DOHH2 (cell line): ENCODE results near the gene P2RY14.
A peak's percentile ranks its signal among the peaks of the same experiment; 100 is the strongest.

ENCODE experiments used
- H3F3A ChIP-seq: fragments of 200-600 bp; sonication (generic), shearing (Covaris generic); 2 replicates; pipeline ENCODE4 v1.6.0; 2016; ENCODE audit warnings: antibody characterized with exemption, mild to moderate bottlenecking; ENCODE audit not compliant: control insufficient read depth, insufficient read depth
- H3K27ac ChIP-seq: fragments of 200-600 bp; sonication (generic); 2 replicates; pipeline ENCODE4 v1.5.1; 2014; ENCODE audit warnings: low read depth, mild to moderate bottlenecking, low read length, moderate library complexity
- H3K27me3 ChIP-seq: fragments of 200-600 bp; sonication (generic); 2 replicates; pipeline ENCODE4 v1.6.1; 2014; ENCODE audit warnings: mild to moderate bottlenecking, low read length, mixed read lengths; ENCODE audit not compliant: control insufficient read depth
- H3K36me3 ChIP-seq: fragments of 200-600 bp; sonication (generic); 2 replicates; pipeline ENCODE4 v1.6.1; 2014; ENCODE audit warnings: mild to moderate bottlenecking, low read length, moderate library complexity, mixed read lengths; ENCODE audit not compliant: control insufficient read depth
- H3K4me1 ChIP-seq: fragments of 200-600 bp; sonication (generic); 2 replicates; pipeline ENCODE4 v1.6.1; 2014; ENCODE audit warnings: mild to moderate bottlenecking, low read length, mixed read lengths; ENCODE audit not compliant: control insufficient read depth
- H3K4me2 ChIP-seq: fragments of 200-600 bp; sonication (generic); 2 replicates; pipeline ENCODE4 v1.6.0; 2014; ENCODE audit warnings: mild to moderate bottlenecking, low read length, moderate library complexity
- H3K4me3 ChIP-seq: fragments of 200-600 bp; sonication (generic); 2 replicates; pipeline ENCODE4 v1.5.1; 2014; ENCODE audit warnings: mild to moderate bottlenecking, low read length, mixed read lengths
- H3K79me2 ChIP-seq: fragments of 200-600 bp; sonication (generic); 2 replicates; pipeline ENCODE4 v1.6.1; 2014; ENCODE audit warnings: mild to moderate bottlenecking, low read length, mixed read lengths; ENCODE audit not compliant: control insufficient read depth
- H3K9me2 ChIP-seq: fragments of 200-600 bp; sonication (generic); replicated peaks from 2 replicates; pipeline ENCODE4 v1.6.1; 2014; ENCODE audit warnings: mild to moderate bottlenecking, low read length, mixed read lengths; ENCODE audit not compliant: control insufficient read depth
- H3K9me3 ChIP-seq: fragments of 200-600 bp; sonication (generic); 2 replicates; pipeline ENCODE4 v1.6.1; 2014; ENCODE audit warnings: antibody characterized with exemption, low read length, mixed read lengths; ENCODE audit not compliant: control insufficient read depth, insufficient read depth
- H4K20me1 ChIP-seq: fragments of 200-600 bp; sonication (generic); 2 replicates; pipeline ENCODE4 v1.6.0; 2014; ENCODE audit warnings: low read depth, mild to moderate bottlenecking, antibody characterized with exemption, low read length, moderate library complexity; ENCODE audit not compliant: control insufficient read depth, insufficient read depth
- CTCF ChIP-seq: fragments of 200-600 bp; sonication (generic); IDR thresholded peaks from one replicate; pipeline ENCODE4 v1.5.1; 2014; ENCODE audit warnings: antibody characterized with exemption, mild to moderate bottlenecking, low read depth, low read length; ENCODE audit not compliant: poor library complexity, severe bottlenecking
- EZH2phosphoT487 ChIP-seq: fragments of 200-600 bp; sonication (generic); IDR thresholded peaks from 2 replicates; pipeline ENCODE4 v1.6.1; 2017; ENCODE audit warnings: borderline replicate concordance, mild to moderate bottlenecking, antibody characterized with exemption, low read length, moderate library complexity, mixed read lengths

The P2RY14 gene

GRCh38 chr3:151278230-151278629 lies at the start of gene P2RY14:
Gene P2RY14, minus strand, starts transcription at chr3:151278542. Its CDS starts 64,226 bp downstream, at chr3:151214316.
- no peaks in the 10 kb centered on the region for H4K20me1 ChIP-seq
- TF ChIP-seq CTCF (no peak), EZH2phosphoT487 (no peak)
- H3K4me1 ChIP-seq, result peaks cover 20% of the 10 kb centered on the region
- H3K27ac ChIP-seq, result no peak within 1 kb of the TSS
- no peaks in the 10 kb centered on the region for H3F3A ChIP-seq
- H3K36me3 ChIP-seq, result no peaks in the 10 kb centered on the region
- no peaks in the 10 kb centered on the region for H3K79me2 ChIP-seq
- no peak within 1 kb of the TSS for H3K4me3 ChIP-seq
- H3K4me2 ChIP-seq, result peak within 1 kb of the TSS; percentile 30
- H3K9me2 ChIP-seq, result no peaks in the 10 kb centered on the region
- H3K27me3 ChIP-seq, result no peaks in the 10 kb centered on the region
- H3K9me3 ChIP-seq, result no peaks in the 10 kb centered on the region

GRCh38 chr3:151327571-151328198 lies 49.3 kb upstream of the P2RY14 start:
- Histone ChIP-seq H3K4me2 (no peak overlapping the region), H3K36me3 (no peaks in the 10 kb centered on the region), H3K27me3 (no peaks in the 10 kb centered on the region), H3K79me2 (no peaks in the 10 kb centered on the region), H3K4me1 (peaks cover 11% of the 10 kb centered on the region), H3K9me2 (no peaks in the 10 kb centered on the region), H3F3A (no peaks in the 10 kb centered on the region), H3K4me3 (no peak overlapping the region), H4K20me1 (no peaks in the 10 kb centered on the region), H3K27ac (no peak overlapping the region), H3K9me3 (no peaks in the 10 kb centered on the region)
- TF ChIP-seq EZH2phosphoT487 (no peak), CTCF (peak; percentile 69)

- Histone ChIP-seq H3K27ac (no peak overlapping the region), H3K4me2 (no peak overlapping the region), H3K4me1 (no peaks in the 10 kb centered on the region), H3F3A (no peaks in the 10 kb centered on the region), H4K20me1 (no peaks in the 10 kb centered on the region), H3K9me2 (no peaks in the 10 kb centered on the region), H3K27me3 (no peaks in the 10 kb centered on the region), H3K36me3 (no peaks in the 10 kb centered on the region), H3K9me3 (no peaks in the 10 kb centered on the region), H3K4me3 (no peak overlapping the region), H3K79me2 (no peaks in the 10 kb centered on the region)
- TF ChIP-seq CTCF (no peak), EZH2phosphoT487 (no peak)
Observed at GRCh38 chr3:151322511-151322910, 44.2 kb upstream of the P2RY14 start.
